Measurements from ENCODE around the gene ZMIZ2.
"Not testable (repeated sequence)": the region's sequence is repeated elsewhere in the genome, so short reads cannot be mapped to it uniquely, and the experiment has no call there.

Gene ZMIZ2

DNA sequence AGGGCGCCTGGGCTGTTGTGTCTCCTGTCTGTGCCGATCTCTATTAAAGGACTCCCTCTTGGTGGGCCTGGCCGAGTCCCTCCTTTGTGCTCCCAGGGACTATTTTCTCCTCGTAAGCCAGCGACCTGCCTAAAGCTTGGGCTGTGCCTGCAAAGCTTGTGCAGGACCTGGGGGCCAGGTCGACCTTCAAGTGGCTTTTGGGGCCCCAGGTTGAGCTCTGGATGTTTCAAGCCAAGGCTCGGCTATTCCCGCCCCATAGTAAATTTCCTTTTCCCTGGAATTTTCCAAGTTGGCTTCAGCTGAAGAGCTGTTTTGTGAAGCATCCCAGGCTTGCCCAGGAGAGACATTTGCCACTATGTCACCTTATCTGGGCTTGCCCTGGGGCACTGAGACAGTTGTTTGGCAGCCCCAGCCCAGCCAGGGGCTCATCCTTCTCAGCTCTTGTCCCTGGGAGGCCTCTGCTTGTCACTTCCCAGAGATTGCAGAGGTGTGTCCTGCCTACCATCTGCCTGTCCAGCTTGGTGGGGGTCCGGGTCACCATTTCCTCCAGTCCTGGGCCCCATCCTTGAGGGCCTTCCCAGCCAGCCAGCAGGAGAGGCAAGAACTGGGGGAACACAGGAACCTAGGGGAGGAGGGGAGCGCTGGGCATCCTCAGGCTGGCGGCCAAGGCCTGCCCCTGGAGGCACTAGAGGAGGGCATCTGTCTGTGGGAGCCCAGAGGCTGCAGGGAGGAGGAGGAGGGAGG is 20.2 kb downstream of the ZMIZ2 start:
- H3K27ac ChIP-seq (ENCODE audit: low read length): peak overlapping the region; percentile 31
- H3K27me3 ChIP-seq (ENCODE audit: low read depth, low read length): no peaks in the 10 kb centered on the region
- no peaks in the 10 kb centered on the region for H3K9me3 ChIP-seq (ENCODE audit: control insufficient read depth in 1 of 2, low read length in 2 of 2)
- H3K4me1 ChIP-seq (ENCODE audit: control insufficient read depth in 1 of 2, insufficient read depth in 2 of 2, low read length in 2 of 2): peaks cover 11 to 35% of the 10 kb centered on the region in 2 donors
- peak overlapping the region in 1 of 2 donors; percentile 26 for H3K4me3 ChIP-seq (ENCODE audit: low read depth in 1 of 2, low read length in 2 of 2)
- H3K36me3 ChIP-seq (ENCODE audit: control insufficient read depth in 1 of 2, insufficient read depth in 2 of 2, low read length in 2 of 2): peaks cover 24 to 39% of the 10 kb centered on the region in 2 donors

DNA sequence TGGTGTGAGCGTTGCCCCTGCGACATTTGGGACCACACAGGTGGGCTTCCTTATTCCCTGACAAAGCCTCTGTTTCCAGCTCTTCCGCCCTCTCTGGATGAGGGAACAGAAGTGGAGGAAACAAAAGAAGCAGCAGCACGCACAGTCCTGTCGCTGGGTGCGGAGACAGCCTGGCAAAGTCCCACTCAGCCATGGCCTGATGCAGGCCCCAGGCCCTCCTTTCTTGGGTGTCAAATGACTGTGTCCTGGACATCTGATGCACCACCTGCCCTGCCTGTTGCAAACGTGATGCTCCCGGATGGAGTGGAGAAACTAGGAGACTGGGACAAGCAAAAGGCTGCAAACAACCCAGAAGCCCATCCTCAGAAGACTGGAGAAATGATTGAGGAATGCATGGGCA is 20.7 kb downstream of the ZMIZ2 start:
- H3K27me3 ChIP-seq (ENCODE audit: low read depth, low read length): no peaks in the 10 kb centered on the region
- H3K9me3 ChIP-seq (ENCODE audit: control insufficient read depth in 1 of 2, low read length in 2 of 2): no peaks in the 10 kb centered on the region
- H3K27ac ChIP-seq (ENCODE audit: low read length): no peak overlapping the region
- peaks cover 11 to 35% of the 10 kb centered on the region in 2 donors for H3K4me1 ChIP-seq (ENCODE audit: control insufficient read depth in 1 of 2, insufficient read depth in 2 of 2, low read length in 2 of 2)
- H3K36me3 ChIP-seq (ENCODE audit: control insufficient read depth in 1 of 2, insufficient read depth in 2 of 2, low read length in 2 of 2): peaks cover 18 to 34% of the 10 kb centered on the region in 2 donors
- peak overlapping the region; percentile 26 to 32 for H3K4me3 ChIP-seq (ENCODE audit: low read depth in 1 of 2, low read length in 2 of 2)

DNA sequence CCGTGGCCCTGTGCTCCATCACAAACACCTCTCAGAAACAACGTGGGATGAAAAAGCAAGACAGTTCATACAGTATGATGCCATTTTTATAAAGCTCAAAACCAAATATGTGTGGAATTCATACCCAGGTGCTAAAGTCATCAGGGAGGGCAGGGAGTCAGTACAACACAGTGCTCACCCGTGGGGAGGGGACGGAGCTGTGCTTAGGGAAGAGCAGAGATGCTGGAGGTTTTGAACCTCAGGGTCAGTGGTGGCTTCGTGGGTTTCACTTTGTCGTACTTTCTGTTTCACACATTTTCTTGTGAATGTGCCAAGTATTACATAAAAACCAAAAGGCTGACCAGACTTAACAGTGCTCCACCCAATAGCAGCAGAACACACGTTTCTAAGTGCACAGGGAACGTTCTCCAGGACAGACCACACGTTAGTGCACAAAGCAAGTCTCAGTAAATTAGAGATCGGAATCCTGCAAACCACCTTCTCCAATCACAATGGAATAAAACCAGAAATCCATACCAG is 21.2 kb downstream of the ZMIZ2 start:
- H3K9me3 ChIP-seq (ENCODE audit: control insufficient read depth in 1 of 2, low read length in 2 of 2): no peaks in the 10 kb centered on the region
- no peak overlapping the region for H3K27ac ChIP-seq (ENCODE audit: low read length)
- peaks cover 14 to 29% of the 10 kb centered on the region in 2 donors for H3K36me3 ChIP-seq (ENCODE audit: control insufficient read depth in 1 of 2, insufficient read depth in 2 of 2, low read length in 2 of 2)
- H3K27me3 ChIP-seq (ENCODE audit: low read depth, low read length): no peaks in the 10 kb centered on the region
- H3K4me3 ChIP-seq (ENCODE audit: low read depth in 1 of 2, low read length in 2 of 2): peak overlapping the region; percentile 26 to 32
- peaks cover 11 to 35% of the 10 kb centered on the region in 2 donors for H3K4me1 ChIP-seq (ENCODE audit: control insufficient read depth in 1 of 2, insufficient read depth in 2 of 2, low read length in 2 of 2)

DNA sequence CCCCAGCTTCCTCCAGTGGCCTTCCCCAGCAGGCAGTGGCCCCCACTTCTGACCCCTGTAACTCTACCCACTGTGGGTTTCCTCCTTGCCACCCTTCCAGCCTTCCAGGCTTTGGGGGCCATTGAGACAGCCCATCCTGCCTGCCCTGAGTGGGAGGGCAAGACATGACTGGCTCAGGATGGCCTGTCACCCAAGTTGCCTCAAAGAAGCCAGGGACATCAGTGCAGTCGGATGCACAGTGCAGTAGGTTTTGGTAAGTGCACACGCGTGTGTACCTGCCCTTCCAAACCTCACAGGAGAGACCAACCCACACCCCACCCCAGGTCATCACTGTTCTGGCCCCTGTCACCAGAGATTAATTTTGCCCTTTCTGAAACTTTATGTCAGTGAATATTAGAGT is 22.7 kb downstream of the ZMIZ2 start:
- no peak overlapping the region for H3K27ac ChIP-seq (ENCODE audit: low read length)
- no peaks in the 10 kb centered on the region for H3K27me3 ChIP-seq (ENCODE audit: low read depth, low read length)
- H3K9me3 ChIP-seq (ENCODE audit: control insufficient read depth in 1 of 2, low read length in 2 of 2): no peaks in the 10 kb centered on the region
- H3K4me3 ChIP-seq (ENCODE audit: low read depth in 1 of 2, low read length in 2 of 2): no peak overlapping the region
- peaks cover under 1 to 14% of the 10 kb centered on the region in 2 donors for H3K36me3 ChIP-seq (ENCODE audit: control insufficient read depth in 1 of 2, insufficient read depth in 2 of 2, low read length in 2 of 2)
- H3K4me1 ChIP-seq (ENCODE audit: control insufficient read depth in 1 of 2, insufficient read depth in 2 of 2, low read length in 2 of 2): peaks cover 11 to 35% of the 10 kb centered on the region in 2 donors

DNA sequence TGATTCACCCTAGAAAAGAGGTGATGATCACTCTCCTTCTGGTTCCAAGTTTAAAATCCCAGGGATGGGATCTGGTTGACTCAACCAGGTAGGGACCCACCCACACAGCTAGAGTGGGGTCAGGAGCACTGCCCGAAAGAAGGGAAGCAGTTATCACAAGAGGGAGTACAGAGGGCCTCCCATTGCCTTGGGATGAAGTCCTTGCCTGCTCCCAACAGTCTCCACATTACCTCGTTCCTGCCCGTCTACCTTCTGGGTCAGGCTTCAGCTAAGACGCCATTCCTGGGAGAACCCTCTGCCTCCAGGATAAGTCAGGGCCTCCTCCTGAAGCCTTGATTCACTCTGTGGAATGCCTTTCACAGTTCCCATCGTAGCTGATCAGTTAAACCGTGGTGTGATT is 23.8 kb downstream of the ZMIZ2 start:
- H3K4me1 ChIP-seq (ENCODE audit: control insufficient read depth in 1 of 2, insufficient read depth in 2 of 2, low read length in 2 of 2): peaks cover 11 to 31% of the 10 kb centered on the region in 2 donors
- H3K27ac ChIP-seq (ENCODE audit: low read length): no peak overlapping the region
- no peak overlapping the region for H3K4me3 ChIP-seq (ENCODE audit: low read depth in 1 of 2, low read length in 2 of 2)
- H3K27me3 ChIP-seq (ENCODE audit: low read depth, low read length): no peaks in the 10 kb centered on the region
- no peaks in the 10 kb centered on the region for H3K9me3 ChIP-seq (ENCODE audit: control insufficient read depth in 1 of 2, low read length in 2 of 2)
- peaks cover 0 to 5% of the 10 kb centered on the region in 2 donors for H3K36me3 ChIP-seq (ENCODE audit: control insufficient read depth in 1 of 2, insufficient read depth in 2 of 2, low read length in 2 of 2)

DNA sequence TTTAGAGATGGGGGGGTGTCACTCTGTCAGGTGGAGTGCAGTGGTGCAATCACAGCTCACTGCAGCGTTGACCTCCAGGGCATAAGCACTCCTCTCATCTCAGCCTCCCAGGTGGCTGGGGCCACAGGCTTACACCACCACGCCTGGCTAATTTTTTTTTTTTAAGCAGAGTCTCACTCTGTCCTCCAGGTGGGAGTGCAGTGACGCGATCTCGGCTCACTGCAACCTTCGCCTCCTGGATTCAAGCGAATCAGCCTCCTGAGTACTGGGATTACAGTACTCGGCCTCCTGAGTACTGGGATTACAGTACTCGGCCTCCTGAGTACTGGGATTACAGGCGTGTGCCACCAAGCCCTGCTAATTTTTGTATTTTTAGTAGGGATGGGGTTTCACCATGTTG is 24.2 kb downstream of the ZMIZ2 start:
- no peak overlapping the region for H3K4me3 ChIP-seq (ENCODE audit: low read depth in 1 of 2, low read length in 2 of 2)
- H3K27ac ChIP-seq (ENCODE audit: low read length): no peak overlapping the region
- peaks cover 11 to 26% of the 10 kb centered on the region in 2 donors for H3K4me1 ChIP-seq (ENCODE audit: control insufficient read depth in 1 of 2, insufficient read depth in 2 of 2, low read length in 2 of 2)
- H3K36me3 ChIP-seq (ENCODE audit: control insufficient read depth in 1 of 2, insufficient read depth in 2 of 2, low read length in 2 of 2): peaks cover 0 to 1% of the 10 kb centered on the region in 2 donors
- H3K27me3 ChIP-seq (ENCODE audit: low read depth, low read length): no peaks in the 10 kb centered on the region
- no peaks in the 10 kb centered on the region for H3K9me3 ChIP-seq (ENCODE audit: control insufficient read depth in 1 of 2, low read length in 2 of 2)

DNA sequence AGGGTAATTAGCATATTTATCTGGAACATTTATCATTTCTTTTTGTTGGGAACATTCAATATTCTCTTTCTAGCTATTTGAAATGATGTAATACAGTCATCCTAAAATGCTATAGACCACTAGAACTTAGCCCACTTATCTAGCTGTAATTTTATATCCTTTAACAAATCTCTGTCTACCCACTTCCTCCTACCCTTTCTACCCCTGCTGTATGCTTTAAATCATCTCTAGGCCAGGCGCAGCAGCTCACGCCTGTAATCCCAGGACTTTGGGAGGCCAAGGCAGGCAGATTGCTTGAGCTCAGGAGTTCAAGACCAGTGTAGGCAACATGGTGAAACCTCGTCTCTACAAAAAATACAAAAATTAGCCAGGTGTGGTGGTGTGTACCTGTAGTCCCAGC is 25.8 kb downstream of the ZMIZ2 start:
- not testable (repeated sequence) for H3K4me3 ChIP-seq (ENCODE audit: low read depth in 1 of 2, low read length in 2 of 2); H3K27ac ChIP-seq (ENCODE audit: low read length); H3K36me3 ChIP-seq (ENCODE audit: control insufficient read depth in 1 of 2, insufficient read depth in 2 of 2, low read length in 2 of 2); H3K27me3 ChIP-seq (ENCODE audit: low read depth, low read length); H3K9me3 ChIP-seq (ENCODE audit: control insufficient read depth in 1 of 2, low read length in 2 of 2)
- H3K4me1 ChIP-seq (ENCODE audit: control insufficient read depth in 1 of 2, insufficient read depth in 2 of 2, low read length in 2 of 2): peaks cover 7 to 10% of the 10 kb centered on the region in 2 donors

DNA sequence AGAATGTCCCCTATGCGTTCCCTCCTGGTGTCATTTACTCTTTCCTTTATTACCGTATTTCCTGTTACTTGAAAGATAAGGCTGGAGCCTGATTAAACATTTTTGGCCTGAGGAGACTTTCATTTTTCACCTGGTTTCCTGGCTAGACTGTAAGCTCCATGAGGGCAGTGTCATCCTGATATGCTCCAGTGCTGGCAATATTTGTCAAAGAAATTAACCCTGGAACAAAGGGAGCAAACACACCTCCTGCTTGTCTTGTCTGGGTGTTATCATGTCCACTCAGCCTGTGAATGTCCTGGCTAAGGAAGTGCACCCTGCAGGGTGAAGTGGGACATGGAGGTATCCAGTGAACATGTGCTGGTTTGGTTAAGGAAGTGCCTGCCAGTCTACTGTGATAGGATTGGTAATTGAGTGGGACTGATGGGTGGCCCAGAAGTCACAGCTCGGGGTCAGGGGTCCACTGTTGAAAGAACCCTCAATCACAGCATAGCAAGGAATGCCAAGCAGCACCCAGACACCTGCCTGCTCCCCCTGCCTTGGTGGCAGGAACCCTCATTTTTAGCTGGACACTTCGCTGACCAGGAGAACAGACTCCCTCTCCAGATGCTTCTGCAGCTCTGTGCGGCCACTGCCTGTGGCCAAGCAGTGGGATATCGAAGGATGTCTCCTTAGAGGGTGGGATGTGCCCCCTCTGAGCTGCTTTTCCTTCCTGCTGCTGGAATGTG is 26.9 kb downstream of the ZMIZ2 start:
- no peak overlapping the region for H3K4me3 ChIP-seq (ENCODE audit: low read depth in 1 of 2, low read length in 2 of 2)
- H3K36me3 ChIP-seq (ENCODE audit: control insufficient read depth in 1 of 2, insufficient read depth in 2 of 2, low read length in 2 of 2): no peaks in the 10 kb centered on the region
- no peaks in the 10 kb centered on the region for H3K27me3 ChIP-seq (ENCODE audit: low read depth, low read length)
- no peaks in the 10 kb centered on the region for H3K4me1 ChIP-seq (ENCODE audit: control insufficient read depth in 1 of 2, insufficient read depth in 2 of 2, low read length in 2 of 2)
- no peaks in the 10 kb centered on the region for H3K9me3 ChIP-seq (ENCODE audit: control insufficient read depth in 1 of 2, low read length in 2 of 2)
- H3K27ac ChIP-seq (ENCODE audit: low read length): no peak overlapping the region

DNA sequence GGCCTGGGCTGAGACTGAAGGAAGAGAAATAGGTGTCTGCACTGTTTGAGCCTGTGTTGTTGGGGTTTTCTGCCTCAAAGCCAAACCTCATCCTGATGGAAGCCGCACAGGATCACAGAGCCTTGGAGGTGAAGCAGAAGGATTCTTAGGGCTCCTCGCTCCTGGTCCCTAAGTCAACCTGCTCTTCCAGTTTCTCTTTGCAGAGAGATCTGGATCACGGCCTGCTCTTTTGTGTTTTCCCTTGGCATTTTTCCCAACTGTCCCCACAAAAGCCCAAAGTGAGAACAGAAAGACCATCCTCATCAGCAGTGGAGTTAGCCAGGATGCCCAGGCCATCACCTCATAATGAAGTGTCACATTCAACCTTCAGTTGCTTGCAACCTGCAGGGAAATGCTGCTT is 27.6 kb downstream of the ZMIZ2 start:
- H3K9me3 ChIP-seq (ENCODE audit: control insufficient read depth in 1 of 2, low read length in 2 of 2): no peaks in the 10 kb centered on the region
- no peaks in the 10 kb centered on the region for H3K4me1 ChIP-seq (ENCODE audit: control insufficient read depth in 1 of 2, insufficient read depth in 2 of 2, low read length in 2 of 2)
- no peaks in the 10 kb centered on the region for H3K27me3 ChIP-seq (ENCODE audit: low read depth, low read length)
- no peaks in the 10 kb centered on the region for H3K36me3 ChIP-seq (ENCODE audit: control insufficient read depth in 1 of 2, insufficient read depth in 2 of 2, low read length in 2 of 2)
- H3K27ac ChIP-seq (ENCODE audit: low read length): no peak overlapping the region
- H3K4me3 ChIP-seq (ENCODE audit: low read depth in 1 of 2, low read length in 2 of 2): no peak overlapping the region

DNA sequence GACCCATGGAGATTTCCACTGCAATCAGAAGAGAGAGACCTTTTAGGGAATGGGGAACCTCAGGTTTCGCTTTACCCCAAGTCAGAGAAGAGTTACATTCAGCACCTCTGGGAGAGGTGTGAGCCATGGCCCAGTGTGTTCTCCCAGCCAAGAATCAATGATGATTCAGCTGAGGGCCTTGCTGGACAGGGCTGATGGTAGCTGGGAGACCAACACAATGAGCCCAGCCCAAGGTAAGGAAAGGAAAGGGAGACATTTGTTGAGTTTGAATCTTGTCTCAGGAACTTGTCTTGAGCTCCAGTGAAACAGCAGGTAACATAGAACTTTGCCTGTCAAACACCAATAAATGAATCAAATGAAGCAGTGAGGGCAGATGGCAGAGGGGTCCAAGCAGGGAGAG is 33.8 kb downstream of the ZMIZ2 start:
- Histone ChIP-seq H3K27ac (ENCODE audit: low read length) (no peak overlapping the region), H3K27me3 (ENCODE audit: low read depth, low read length) (no peaks in the 10 kb centered on the region)

DNA sequence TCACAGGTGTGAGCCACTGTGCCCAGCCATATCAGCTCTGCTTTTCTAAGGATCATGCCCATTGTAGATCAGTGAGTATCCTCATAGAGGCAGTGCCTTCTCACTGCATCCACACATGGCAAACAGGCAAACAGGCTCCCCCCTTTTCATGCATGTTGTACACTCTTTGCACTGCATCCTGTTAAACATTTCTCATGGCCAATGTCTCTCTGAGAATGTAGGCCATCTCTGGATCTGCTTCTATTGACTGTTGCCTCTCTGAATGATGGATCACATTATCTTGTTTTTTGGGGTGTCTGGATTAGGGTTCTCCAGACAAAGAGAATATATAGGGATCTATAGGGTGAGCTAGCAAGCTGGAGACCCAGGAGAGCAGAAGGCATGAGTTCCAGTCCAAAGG is 34.8 kb downstream of the ZMIZ2 start:
- Histone ChIP-seq H3K27ac (ENCODE audit: low read length) (no peak overlapping the region), H3K27me3 (ENCODE audit: low read depth, low read length) (no peaks in the 10 kb centered on the region), H3K9me3 (ENCODE audit: control insufficient read depth in 1 of 2, low read length in 2 of 2) (peaks cover 0 to 5% of the 10 kb centered on the region in 2 donors), H3K36me3 (ENCODE audit: control insufficient read depth in 1 of 2, insufficient read depth in 2 of 2, low read length in 2 of 2) (no peaks in the 10 kb centered on the region), H3K4me3 (ENCODE audit: low read depth in 1 of 2, low read length in 2 of 2) (no peak overlapping the region), H3K4me1 (ENCODE audit: control insufficient read depth in 1 of 2, insufficient read depth in 2 of 2, low read length in 2 of 2) (no peaks in the 10 kb centered on the region)

More for the DNA sequence above, 33.8 kb downstream of the ZMIZ2 start:
- Histone ChIP-seq H3K36me3 (ENCODE audit: control insufficient read depth in 1 of 2, insufficient read depth in 2 of 2, low read length in 2 of 2) (no peaks in the 10 kb centered on the region), H3K4me3 (ENCODE audit: low read depth in 1 of 2, low read length in 2 of 2) (no peak overlapping the region), H3K9me3 (ENCODE audit: control insufficient read depth in 1 of 2, low read length in 2 of 2) (peaks cover 0 to 5% of the 10 kb centered on the region in 2 donors), H3K4me1 (ENCODE audit: control insufficient read depth in 1 of 2, insufficient read depth in 2 of 2, low read length in 2 of 2) (no peaks in the 10 kb centered on the region)

Data from muscle layer of duodenum (tissue), 2 donors.